ENCODE data around the gene CARS2. TPM values are rescaled to one million over a fixed set of nuclear protein-coding genes. Genes with fewer than 3 reads are reported as not detected.
"Not testable (repeated sequence)": the region's sequence is repeated elsewhere in the genome, so short reads cannot be mapped to it uniquely, and the experiment has no call there.

The CARS2 gene
- polyA plus RNA-seq, 10 donors = 35.8 to 61.4 (median 47.4) TPM

DNA sequence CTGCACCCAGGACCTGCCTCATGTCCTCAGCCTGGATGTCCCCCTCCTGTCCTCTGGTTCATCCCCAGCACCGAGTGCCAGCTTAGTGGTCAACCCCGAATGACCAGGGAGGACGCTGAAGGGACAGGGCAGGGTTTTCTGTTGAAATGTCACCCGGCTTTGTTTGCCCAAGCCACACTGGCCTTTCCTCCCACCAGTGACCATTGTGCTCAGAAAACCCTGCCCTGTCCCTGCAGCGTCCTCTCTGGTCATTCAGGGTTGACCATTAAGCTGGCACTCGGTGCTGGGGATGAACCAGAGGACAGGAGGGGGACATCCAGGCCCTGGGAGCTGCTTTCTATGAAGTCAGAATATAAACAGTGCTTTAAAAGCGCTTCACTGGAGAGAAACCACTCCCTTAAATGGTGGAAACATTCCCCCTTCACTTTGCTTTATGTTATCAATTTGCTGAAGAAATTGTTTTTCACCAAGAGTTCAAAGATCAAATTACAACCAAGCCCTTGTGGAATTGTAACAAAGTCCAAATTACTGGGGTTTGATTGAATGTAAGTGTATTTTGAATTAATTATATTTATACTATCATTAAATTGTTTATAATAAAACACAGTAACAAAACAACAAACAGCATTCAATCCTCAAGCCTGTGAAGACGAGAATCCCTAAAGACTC is 21.4 kb downstream of the CARS2 start:
- no peak for DNase-seq

DNA sequence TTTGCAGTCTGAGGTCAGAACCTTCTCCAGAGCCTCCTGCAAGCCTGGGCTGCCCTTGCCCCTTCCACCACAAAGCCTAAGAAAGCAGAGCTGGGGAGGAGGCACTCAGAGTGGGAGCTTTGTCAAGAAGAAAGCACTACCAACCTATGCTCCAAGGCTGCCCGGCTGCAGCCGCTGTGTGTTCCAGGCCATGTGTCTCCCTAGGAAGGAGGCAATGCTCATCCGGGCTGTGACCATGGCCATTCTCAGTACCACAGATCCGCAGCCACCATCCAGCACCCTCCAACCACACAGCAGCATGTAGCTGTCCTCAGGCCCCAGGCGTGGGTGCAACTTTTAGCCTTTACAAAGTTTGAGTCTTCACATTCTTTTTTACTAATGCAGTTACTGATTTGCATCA is 22.0 kb downstream of the CARS2 start:
- DNase-seq = no peak

- DNase-seq = no peak
Measured at GRCh38 chr13:110683203-110683883, 22.6 kb downstream of the CARS2 start.

GRCh38 chr13:110682746-110683145 is 23.2 kb downstream of the CARS2 start:
- DNase-seq = no peak

GRCh38 chr13:110681868-110682550 is 23.9 kb downstream of the CARS2 start:
- no peak for DNase-seq

DNA sequence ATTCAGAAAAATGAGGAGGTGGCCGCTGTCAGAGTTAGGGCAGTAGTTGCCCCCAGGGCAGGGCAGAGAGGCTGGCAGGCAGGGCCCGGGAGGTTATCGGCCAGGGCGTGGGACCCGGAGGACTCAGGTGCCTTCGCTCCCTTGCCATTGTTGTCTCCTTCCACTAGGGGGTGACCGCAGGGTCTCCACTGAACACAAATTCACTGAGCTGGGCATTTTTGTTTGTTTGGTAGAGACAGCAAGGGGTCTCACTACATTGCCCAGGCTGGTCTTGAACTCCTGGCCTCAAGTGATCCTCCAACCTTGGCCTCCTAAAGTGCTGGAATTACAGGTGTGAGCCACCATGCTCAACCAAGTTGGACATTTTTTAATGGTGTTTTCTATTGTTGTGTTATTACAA is 25.1 kb downstream of the CARS2 start:
- no peak for DNase-seq

DNA sequence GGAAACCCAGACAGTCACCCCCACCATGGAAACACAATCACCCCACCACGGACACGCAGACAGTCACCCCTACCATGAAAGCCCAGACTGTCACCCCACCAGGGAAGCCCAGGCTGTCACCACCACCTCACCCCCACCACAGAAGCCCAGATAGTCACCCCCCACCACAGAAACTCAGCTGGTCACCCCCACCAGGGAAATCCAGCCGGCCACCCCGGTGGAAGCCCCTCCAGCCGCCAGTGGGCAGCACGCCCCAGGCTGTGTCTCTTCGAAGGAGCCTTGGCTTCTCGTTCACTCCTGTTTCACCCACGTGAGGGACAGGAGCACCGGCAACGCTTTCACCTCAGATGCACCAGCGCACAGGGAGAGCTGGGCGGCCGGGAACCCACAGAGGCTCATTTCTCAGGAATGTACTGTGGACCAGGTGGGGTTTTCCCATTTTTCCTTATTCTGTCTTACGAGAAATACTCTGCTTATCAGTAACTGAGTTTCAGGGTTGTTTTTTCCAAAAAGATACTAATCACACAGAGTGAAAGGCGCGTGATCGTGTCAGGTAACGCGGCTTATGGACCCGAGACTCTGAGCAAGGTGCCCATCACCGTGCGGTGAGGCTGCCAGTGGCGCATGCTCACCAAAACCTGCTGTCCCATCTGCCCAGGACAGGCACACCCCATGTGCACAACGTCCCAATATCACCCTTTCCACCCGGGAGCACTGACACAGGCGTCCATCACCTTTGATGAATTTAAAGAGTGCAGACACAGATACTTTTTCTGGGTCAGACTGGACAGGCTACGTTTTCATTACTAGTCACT is 28.0 kb downstream of the CARS2 start:
- DNase-seq = no peak

GRCh38 chr13:110676595-110677587 is 29.0 kb downstream of the CARS2 start:
- DNase-seq = peak in 1 of 3 donors; percentile 13

DNA sequence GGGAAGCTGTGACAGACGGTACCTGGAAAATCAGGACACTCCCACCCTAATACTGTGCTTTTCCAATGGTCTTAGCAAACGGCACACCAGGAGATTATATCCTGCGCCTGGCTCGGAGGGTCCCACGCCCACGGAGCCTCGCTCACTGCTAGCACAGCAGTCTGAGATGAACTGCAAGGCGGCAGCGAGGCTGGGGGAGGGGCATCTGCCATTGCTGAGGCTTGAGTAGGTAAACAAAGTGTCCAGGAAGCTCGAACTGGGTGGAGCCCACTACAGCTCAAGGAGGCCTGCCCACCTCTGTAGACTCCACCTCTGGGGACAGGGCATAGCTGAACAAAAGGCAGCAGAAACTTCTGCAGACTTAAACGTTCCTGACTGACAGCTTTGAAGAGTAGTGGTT is 36.1 kb downstream of the CARS2 start:
- DNase-seq = not testable (repeated sequence)

GRCh38 chr13:110669036-110669435 is 36.9 kb downstream of the CARS2 start:
- DNase-seq = no peak

DNA sequence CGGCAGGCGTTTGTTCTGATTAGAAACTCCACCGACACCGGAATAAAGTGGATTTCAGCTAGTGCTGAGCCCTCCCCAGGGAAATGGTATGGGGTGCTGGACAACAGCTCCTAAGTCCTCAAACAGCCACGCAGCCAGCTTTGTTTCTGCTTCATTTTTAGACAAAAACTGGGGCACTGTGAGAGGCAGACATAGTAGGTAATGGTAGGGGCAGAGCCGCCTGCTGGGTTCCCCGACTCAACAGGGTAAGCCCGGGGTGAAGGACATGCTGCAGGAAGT is 39.7 kb downstream of the CARS2 start:
- no peak for DNase-seq

- no peak for DNase-seq
Measured at GRCh38 chr13:110665491-110666254, 40.2 kb downstream of the CARS2 start.

- no peak for DNase-seq
Measured at GRCh38 chr13:110664673-110665072, 41.2 kb downstream of the CARS2 start.

DNA sequence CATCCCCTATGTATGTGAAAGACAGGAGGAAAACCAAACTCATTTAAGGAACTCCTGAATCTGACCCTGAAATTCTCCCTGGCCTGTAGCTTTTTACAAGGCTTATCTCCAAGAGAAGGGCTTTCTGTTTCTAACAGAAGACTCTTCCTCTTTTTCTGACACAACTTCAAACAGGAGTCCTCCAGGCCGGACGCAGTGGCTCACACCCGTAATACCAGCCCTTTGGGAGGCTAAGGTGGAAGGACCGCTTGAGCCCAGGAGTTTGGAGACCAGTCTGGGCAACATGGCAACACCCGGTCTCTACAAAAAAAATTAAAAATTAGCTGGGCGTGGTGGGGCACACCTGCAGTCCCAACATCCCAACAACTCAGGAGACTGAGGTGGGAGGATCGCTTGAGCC is 41.9 kb downstream of the CARS2 start:
- DNase-seq = no peak

DNA sequence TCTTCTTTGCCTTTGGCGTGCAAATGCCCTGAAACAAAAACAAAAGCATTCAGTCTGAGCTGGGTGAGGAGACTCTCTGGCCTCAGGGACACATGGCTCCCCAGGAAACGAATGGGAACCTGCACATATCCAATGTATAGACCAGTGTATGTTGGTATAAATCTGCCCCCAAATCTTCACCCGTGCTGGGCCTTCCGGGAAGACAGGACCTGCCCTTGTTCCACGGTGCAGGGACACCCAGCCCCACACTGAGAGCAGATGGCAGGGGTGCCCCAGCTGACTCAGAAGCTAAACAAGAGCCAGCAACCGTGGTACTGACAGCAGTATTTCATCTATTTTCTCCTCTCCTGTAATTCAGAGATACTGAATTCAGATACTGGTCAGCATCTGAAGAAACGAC is 42.4 kb downstream of the CARS2 start:
- no peak for DNase-seq

- no peak for DNase-seq
Measured at GRCh38 chr13:110662777-110663443, 43.0 kb downstream of the CARS2 start.

DNA sequence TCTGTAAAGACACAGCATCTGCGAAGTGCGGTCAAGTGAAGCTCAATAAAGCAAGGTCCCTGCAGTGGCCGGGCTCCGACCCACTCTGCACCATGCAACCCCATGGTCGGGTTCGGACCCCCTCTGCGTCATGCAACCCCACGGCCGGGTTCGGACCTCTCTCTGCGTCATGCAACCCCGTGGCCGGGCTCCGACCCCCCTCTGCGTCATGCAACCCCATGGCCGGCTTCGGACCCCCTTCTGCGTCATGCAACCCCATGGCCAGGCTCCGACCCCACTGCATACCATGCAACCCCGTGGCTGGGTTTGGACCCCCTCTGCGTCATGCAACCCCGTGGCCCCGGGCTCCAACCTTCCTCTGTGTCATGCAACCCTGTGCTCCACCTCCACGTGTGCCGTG is 43.8 kb downstream of the CARS2 start:
- DNase-seq = no peak

GRCh38 chr13:110661256-110661655 is 44.7 kb downstream of the CARS2 start:
- DNase-seq = no peak

DNA sequence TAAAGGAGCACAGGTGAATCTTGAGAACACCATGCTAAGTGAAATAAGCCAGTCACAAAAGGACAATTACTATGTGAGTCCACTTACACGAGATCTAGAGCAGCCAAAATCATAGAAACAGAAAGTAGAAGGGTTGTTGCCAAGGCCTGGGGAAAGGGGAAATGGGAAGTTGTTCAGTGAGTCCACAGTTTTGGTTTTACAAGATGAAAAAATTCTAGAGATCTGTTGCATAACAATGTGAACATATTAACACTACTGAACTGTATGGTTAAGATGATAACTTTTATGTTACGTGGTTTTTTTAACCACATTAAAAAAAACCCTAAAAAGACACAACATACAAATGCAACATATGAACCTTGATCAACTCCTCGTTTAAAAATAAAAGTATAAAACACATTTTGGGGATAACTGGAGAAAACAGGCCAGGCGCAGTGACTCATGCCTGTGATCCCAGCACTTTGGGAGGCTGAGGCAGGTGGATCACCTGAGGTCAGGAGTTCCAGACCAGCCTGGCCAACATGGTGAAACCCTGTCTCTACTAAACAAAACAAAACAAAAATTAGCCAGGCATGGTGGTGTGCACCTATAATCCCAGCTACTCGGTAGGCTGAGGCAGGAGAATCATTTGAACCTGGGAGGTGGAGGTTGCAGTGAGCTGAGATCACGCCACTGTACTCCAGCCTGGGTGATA is 47.6 kb downstream of the CARS2 start:
- DNase-seq = not testable (repeated sequence)
